HG03469 (cell line): ENCODE measurements around the gene WBP1.
"Not testable (repeated sequence)": the region's sequence is repeated elsewhere in the genome, so short reads cannot be mapped to it uniquely, and the experiment has no call there.

ENCODE experiments used
- ATAC-seq: cut with Tn5 transposase; IDR thresholded peaks from one replicate; pipeline ENCODE4 v1.9.1; 2021; ENCODE audit warnings: mild to moderate bottlenecking, moderate library complexity, moderate number of reproducible peaks; ENCODE audit not compliant: unreplicated experiment

WBP1 gene

GRCh38 chr2:74481431-74481830 lies 23.2 kb downstream of the WBP1 start:
- no peak for ATAC-seq

- peak; percentile 30 for ATAC-seq
These were observed 23.9 kb downstream of the WBP1 start for GRCh38 chr2:74481961-74482800.

- peak; percentile 64 for ATAC-seq
These were observed 24.8 kb downstream of the WBP1 start, which contains the start of the genes CCDC142 and TTC31 for GRCh38 chr2:74482801-74483674. CCDC142 (minus strand) TSS chr2:74482998; CDS start chr2:74482837, 161 bp downstream. TTC31 (plus strand) TSS chr2:74483081; CDS start chr2:74483096, 15 bp downstream.

DNA sequence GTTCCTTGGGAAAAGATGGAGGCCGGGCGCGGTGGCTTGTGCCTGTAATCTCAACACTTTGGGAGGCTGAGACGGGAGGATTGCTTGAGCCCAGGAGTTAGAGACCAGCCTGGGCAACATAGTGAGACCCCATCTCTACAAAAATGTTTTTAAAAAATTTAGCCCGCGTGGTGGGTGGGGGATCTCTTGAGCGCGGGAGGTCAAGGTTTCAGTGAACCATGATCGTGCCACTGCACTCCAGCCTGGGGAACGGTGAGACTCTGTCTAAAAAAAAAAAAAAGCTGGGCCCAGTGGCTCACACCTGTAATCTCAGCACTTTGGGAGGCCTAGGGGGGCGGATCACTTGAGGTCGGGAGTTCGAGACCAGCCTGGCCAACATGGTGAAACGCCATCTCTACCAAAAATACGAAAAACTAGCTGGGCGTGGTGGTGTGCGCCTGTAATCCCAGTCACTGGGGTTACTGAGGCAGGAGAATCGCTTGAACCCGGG lies 25.5 kb downstream of the WBP1 start:
- ATAC-seq, result not testable (repeated sequence)

DNA sequence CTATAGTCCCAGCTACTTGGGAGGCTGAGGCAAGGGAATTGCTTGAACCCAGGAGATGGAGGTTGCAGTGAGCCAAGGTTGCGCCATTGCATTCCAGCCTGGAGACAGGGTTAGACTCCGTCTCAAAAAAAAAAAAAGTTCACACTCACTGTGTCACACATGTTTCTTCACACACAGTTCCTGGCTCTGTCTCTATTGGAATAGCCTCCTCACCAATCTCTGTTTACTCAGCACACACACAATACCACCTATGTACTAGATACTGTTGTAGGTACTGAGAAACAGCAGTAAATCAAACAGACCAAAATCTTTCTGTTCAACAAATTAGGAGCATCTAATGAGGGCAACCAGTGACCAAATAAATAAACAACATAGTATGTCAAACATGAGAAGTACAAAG lies 27.9 kb downstream of the WBP1 start:
- ATAC-seq, result no peak

DNA sequence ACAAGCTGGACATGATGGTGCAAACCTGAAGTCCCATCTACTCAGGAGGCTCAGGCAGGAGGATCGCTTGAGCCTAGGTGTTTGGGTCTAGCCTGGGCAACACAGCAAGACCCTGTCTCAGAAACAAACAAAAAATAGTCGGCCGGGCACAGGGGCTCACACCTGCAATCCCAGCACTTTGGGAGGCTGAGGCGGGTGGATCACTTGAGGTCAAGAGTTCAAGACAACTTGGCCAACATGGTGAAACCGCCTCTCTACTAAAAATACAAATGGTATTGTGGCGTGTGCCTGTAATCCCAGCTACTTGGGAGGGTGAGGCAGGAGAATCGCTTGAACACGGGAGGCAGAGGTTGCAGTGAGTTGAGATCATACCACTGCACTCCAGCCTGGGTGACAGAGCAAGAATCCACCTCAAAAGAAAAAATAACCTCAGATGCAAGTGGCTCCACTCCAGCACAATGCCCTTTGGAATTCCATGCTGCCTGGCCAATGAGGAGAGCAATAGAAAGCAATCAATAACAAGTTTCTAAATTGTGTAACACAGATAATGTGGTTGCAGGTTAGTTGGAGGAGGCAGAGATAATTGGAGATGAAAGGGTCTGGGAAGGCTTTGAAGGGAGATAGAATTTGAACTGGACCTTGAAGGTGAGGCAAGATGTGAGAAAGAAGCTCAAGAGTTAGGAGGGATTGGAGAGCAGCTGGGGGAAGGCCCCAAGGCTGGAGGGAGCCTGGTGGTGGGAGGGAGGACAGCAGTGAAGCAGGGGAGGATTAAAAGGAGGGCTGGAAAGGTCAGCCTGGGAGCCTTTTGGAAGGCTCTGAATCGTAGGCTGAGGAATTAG lies 30.6 kb downstream of the WBP1 start:
- ATAC-seq, result no peak

DNA sequence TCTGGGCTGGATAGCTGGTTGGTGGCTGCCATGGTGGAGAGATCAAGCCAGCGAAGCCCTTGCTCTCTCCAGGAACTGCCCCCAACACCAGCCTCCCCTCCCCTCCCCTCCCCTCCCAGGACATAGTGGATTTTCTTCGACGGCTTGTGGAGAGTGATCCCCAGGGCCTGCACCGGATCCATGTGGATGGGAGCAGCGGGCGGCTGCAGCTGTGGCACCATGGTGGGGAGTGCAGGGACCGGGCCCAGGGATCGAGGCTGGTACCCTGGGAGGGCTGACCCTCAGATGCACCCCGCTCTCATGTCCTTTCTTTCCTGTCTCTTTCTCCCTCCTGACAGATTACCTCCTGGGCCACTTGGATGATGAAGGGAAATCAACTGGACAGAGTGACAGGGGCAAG lies 31.7 kb downstream of the WBP1 start:
- ATAC-seq, result no peak

DNA sequence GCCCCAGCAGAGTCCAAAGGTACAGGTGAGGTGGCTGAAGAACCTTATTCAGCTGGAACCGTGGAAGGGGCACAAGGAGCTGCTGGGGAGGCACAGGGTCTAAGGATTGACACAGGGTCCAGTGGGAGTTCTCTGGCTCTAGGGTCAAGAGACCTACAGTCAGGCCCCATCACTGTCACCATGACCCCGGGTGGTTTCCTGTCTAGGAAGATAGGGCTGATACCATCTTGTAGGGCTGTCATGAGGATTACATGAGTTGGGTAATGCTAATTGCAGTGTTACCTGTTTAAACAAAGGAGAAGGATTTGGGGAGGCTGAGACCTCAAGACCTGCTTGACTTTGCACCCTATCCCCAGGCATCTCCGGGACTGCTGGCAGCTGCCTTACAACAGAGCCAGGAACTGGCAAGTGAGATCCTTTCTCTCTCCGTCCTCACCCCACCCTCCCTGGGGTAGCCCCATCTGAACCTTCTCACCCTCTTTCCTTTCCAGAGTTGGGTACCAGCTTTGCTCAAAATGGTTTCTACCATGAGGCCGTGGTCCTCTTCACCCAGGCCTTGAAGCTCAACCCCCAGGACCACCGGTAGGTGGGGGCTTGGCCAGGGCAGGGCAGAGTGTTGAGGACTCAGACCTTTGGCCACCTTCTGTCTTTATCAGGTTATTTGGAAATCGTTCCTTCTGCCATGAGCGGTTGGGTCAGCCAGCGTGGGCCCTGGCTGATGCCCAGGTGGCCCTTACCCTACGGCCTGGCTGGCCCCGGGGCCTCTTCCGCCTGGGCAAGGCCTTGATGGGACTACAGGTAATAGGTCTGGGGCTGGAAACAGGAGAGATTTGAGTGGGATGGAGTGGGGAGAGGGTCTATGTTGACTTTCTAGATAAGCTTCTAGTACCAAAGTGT lies 33.7 kb downstream of the WBP1 start:
- ATAC-seq, result no peak

DNA sequence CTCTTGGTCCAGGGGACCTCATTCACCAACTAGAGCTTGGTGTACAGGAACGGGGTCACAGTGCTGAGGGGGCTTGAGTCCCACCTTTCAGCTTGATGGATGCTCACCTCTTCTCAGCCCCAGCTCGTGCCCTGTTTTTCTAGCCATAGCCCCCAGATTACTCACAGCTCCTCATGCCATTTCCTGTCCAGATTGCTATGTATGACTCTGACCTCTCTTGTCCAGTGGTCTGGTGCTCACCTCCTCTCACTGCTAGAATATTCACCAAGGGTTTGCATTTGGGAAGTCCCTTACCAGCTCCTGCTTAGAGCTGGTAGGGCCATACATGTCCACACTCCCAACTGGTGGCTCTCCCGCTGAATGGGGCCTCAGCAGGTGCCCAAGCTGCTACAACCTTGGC lies 35.3 kb downstream of the WBP1 start:
- ATAC-seq, result no peak

DNA sequence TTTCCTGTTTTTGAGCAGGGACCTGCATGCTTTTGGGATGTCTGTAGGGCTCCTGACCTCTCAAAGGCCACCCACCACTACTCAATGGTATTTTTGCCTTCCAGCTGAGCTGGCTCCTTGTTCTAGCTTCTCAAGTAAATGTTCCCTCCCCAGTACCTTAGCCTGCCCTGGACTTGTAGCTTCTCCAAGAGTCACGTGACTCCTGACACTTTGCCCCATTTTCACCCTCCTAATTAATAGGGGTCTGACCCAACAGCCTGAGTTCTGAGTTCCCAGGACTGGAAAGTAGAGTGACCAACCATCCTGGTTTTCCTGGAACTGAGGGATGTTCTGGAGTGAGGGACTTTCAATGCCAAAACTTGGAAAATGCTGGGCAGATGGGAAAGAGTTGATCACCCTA lies 37.2 kb downstream of the WBP1 start:
- ATAC-seq, result no peak

DNA sequence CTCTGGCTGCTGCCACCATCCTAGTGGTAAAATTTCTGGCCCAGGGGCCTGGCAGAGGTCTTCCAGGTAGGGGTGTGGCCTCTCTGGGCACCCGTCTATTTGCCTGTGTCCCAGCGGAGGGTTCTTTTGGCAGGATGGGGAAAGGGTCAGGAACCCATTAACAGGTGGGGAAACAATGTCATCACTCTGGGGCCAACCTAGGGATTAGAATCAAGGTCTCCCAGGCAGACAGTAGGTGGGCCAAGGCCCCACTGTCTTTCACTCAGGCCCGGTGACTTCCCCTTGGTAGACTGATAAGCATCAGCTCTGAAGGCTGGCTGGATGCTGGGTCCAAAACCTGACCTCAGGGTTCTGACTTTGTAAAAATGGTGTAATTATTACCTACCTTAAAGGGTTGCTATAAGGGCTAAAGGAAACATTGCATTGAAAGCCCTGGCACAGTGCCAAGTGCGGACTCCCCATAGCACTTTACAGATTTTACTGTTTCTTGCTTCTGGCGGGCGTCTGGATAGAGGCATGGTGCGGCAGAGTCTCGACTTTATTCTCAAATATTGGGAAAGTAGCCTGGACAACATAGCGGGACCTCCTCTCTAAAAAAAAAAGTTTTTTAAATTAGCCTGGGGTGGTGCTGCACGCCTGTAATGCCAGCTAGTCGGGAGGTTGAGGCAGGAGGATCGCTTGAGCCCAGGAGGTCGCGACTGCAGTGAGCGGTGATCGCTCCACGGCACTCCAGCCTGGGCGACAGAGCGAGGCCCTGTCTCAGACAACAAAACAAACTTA lies 38.9 kb downstream of the WBP1 start:
- no peak for ATAC-seq

GRCh38 chr2:74497777-74498499 lies 39.7 kb downstream of the WBP1 start:
- no peak for ATAC-seq

GRCh38 chr2:74498500-74499266 lies 40.4 kb downstream of the WBP1 start:
- ATAC-seq, result no peak

DNA sequence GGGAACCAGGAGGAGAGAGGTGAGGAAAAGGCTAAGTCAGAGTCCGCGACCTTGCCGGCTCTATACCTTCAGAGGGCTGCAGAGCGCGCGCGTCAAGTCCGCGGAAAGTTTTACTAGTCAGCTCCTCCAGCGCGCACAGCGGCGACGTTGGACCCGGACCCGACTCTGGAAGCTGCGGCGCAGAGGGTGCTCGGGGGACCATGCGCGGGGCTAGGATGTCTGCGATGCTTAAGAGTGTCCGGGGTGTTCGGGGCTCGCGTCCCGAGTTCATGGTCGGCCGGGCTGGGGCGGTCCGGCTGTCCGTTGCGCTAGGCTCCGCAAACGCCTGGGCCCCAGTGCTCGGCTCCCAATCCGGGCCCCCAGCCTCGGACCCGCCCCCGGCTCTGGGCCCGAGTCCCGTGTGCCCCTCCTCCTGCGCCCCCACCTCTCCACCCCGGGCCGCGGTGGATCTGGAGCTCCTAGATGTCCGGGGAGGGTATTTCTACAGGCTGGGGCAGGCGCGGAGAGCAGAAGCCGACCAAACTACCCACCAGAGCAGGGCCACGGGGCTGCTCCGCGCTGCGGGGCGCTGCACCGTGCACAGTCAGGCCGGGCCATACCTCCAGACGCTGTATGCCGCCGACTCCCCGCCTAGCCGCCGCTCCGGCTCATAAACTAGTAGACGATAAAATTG lies 41.2 kb downstream of the WBP1 start, which contains the start of gene LBX2:
TSS of gene LBX2 (minus strand) at position 337 of the 673 bp plus-strand sequence. CDS start at position 271, 66 bp downstream.
- ATAC-seq, result no peak

DNA sequence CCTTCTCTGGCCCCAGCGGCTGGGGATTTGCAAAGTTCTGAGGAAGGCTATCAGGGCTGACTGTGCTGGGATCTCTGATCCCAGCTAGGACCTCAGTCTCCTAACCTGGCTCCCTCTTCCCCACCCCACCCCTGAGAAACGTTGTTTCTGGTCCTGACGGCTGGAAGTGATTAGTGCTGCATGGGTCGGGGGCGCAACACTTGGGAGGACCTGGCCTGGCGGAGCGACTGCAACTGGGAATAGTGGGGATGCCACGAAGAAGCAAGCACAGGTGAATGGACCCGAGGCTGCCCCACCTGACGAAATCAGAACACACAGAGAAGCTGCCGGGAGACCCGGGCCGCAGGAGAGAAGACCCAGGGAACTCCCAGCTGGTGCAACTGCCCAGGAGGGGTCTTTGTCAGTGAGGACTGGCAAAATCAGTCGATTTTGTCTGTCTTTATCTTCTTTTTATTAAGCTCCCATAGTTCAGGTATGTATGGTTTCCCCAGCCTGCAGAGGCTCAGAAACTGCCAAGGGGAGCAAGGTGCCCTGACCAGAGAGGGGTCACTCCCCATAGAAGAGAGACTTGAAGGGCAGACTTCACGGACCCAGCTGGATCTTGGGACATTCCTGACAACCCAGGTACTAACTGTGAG lies 41.8 kb downstream of the WBP1 start:
- ATAC-seq, result no peak

DNA sequence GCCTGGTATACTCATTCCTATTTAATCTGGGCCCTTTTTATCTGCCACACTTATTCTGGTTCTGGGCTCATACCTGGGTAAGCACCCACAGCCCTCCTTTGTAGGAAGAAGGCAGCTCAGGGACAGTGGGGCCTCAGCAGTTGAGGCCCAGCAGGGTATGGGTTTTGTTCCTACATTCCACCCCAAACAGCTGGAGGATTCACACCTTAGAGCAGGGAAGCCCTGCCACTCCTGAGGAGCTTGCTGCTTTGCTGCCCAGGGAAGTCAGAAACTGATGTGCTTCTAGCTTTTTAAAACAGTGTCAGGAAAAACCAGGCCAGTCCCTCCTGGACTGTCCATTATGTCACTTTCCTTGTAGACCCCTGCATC lies 42.3 kb downstream of the WBP1 start:
- ATAC-seq, result no peak
